CD4-positive, alpha-beta T cell treated with Interleukin-1 beta for 1 hour (primary cell): ENCODE results near the gene SPG21.

Experiments
- DNase-seq, 2 donors: peaks; one replicate each; pipeline ENCODE4 v3.0.0-alpha.2; 2020 to 2022

Gene SPG21

GRCh38 chr15:64934023-64934422 lies 55.7 kb downstream of the SPG21 start:
- no peak for DNase-seq

GRCh38 chr15:64931381-64931780 lies 58.3 kb downstream of the SPG21 start:
- DNase-seq, result no peak

GRCh38 chr15:64930778-64931371 lies 58.8 kb downstream of the SPG21 start:
- no peak for DNase-seq

- DNase-seq, result no peak
These were observed 59.6 kb downstream of the SPG21 start for GRCh38 chr15:64930019-64930652.

GRCh38 chr15:64928626-64929220 lies 61.0 kb downstream of the SPG21 start:
- DNase-seq, result no peak

- DNase-seq, result no peak
These were observed 63.1 kb downstream of the SPG21 start for GRCh38 chr15:64926661-64927060.

GRCh38 chr15:64925335-64926330 lies 64.1 kb downstream of the SPG21 start:
- no peak for DNase-seq

- DNase-seq, result no peak
These were observed 66.2 kb downstream of the SPG21 start for GRCh38 chr15:64923546-64923945.

- DNase-seq, result no peak
These were observed 68.0 kb downstream of the SPG21 start for GRCh38 chr15:64921711-64922110.

GRCh38 chr15:64919721-64920120 lies 70.0 kb downstream of the SPG21 start:
- no peak for DNase-seq

GRCh38 chr15:64917211-64917610 lies 72.5 kb downstream of the SPG21 start:
- DNase-seq, result no peak

GRCh38 chr15:64916365-64916764 lies 73.3 kb downstream of the SPG21 start:
- no peak for DNase-seq

GRCh38 chr15:64915518-64916227 lies 74.0 kb downstream of the SPG21 start:
- no peak for DNase-seq
